Daoy (cell line): ENCODE results near the gene WSB2. TPM values are rescaled to one million over a fixed set of nuclear protein-coding genes. Genes with fewer than 3 reads are reported as not detected.
"Not testable (repeated sequence)": the region's sequence is repeated elsewhere in the genome, so short reads cannot be mapped to it uniquely, and the experiment has no call there.

Source experiments
- DNase-seq: peaks from one replicate; pipeline ENCODE4 v3.0.0-alpha.2; 2015; ENCODE audit warnings: low read depth
- total RNA-seq: library from RNA; depleted of rRNA; stranded (reverse); fragments of >200 nt; shearing (Covaris generic); gene quantifications from 2 replicates; pipeline ENCODE4 v1.2.3, GENCODE V29; 2014; rRNA removed

Gene WSB2
- 103 and 111 TPM in 2 replicates for total RNA-seq

DNA sequence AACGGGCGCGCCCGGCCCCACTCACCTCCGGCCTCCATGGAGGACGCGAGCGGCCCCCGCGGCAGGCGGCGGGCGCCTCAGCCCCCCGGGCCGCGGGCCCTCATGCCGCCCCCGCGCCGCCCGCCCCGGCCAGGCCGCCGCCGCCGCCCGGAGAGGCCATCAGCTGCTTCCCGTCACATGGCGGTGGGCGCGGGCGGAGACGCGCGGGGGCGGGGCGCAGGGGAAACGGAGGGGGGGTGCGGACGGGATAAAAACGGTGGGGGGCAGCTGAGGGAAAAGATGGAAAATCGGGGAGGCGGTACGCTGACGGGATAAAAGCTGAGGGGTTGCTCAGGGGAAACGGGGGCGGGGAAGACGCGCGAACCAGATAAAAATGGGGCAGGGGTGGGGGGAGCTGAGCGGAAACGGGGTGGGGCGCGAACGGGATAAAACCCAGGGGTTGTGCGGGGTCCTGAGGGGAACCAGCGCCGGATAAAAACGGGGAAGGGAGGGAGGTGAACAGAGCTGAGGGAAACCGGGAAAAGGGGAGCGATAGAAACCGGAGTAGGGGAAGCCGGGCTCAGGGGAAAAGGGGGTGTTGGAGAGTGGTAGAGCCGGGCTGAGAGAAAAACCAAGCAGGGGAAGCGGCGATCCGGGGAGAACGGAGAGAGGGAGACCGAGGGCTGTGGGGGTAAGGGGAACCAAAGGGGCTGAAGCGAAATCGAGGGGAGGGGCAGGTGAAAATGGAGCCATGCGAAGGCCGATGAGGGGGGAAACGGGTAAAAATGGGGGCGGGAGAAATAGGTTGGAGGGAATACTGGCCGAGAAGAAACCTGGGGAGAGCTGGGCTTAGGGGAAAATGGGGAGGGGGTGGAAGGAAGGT, at the start of gene WSB2:
TSS of gene WSB2 (minus strand) at position 169 of the 862 bp plus-strand sequence. CDS start at position 38, 131 bp downstream.
- DNase-seq: peak; percentile 84

GRCh38 chr12:118109088-118109487, 48.1 kb upstream of the WSB2 start:
- no peak for DNase-seq

DNA sequence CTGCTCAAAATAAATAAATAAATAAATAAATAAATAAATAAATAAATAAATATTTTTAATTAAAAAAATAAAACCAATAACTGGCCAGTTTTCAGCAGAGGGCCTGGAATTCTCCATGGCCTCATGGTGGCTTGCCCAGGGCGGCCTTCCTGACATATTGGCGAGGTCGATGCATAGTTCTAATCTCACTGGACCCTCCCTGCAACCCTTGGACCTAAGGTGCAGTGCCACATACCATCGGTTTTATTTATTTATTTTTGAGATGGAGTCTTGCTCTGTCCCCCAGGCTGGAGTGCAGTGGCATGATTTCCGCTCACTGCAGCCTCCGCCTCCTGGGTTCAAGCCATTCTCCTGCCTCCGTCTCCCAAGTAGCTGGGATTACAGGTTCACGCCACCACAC, 46.7 kb upstream of the WSB2 start:
- no peak for DNase-seq

GRCh38 chr12:118107011-118107410, 46.0 kb upstream of the WSB2 start:
- no peak for DNase-seq

GRCh38 chr12:118103601-118104382, 42.8 kb upstream of the WSB2 start, which contains the start of gene VSIG10:
Gene VSIG10, minus strand, starts transcription at chr12:118104011. Its CDS starts 340 bp downstream, at chr12:118103671.
- peak; percentile 80 for DNase-seq

GRCh38 chr12:118103201-118103600, 42.2 kb upstream of the WSB2 start:
- peak; percentile 27 for DNase-seq

DNA sequence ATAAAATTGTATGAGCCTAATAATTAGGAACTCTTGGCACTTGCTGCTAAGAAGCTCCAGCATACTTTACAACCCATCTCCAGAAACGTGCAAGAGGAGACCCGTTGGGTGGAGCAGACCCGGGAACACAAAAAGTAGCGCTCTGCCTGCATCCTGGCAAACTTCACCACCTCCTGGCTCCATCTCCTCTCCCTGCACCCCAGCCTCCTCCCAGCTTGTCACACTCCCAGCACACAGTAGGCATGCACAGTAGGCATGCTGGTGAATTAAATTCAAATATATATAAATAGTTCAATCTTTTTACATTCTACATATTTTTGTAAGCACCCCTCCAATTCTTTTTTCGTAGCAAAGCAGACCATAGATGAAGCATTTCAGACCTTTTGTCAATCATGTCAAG, 41.6 kb upstream of the WSB2 start:
- DNase-seq: no peak

- DNase-seq: peak; percentile 48
Measured at GRCh38 chr12:118102070-118102469, 41.1 kb upstream of the WSB2 start.

DNA sequence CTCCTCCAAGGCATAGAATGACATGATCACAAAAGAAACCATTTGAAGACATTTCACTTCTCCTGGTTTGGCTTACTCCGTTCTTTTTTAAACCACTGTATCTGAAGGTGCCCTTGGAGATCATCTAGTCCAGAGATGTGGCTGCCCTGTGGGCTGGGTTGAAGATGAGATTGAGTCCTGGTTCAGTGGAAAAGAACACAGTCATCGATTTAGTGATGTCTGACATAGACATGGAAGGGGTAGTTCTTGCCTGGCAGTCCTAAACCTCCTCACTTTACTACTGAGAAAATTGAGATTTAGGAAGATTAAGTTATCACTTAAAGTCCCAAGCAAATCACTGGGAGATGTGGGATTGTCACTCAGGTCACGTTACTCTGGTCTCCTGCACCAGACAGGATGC, 40.1 kb upstream of the WSB2 start:
- DNase-seq: no peak

DNA sequence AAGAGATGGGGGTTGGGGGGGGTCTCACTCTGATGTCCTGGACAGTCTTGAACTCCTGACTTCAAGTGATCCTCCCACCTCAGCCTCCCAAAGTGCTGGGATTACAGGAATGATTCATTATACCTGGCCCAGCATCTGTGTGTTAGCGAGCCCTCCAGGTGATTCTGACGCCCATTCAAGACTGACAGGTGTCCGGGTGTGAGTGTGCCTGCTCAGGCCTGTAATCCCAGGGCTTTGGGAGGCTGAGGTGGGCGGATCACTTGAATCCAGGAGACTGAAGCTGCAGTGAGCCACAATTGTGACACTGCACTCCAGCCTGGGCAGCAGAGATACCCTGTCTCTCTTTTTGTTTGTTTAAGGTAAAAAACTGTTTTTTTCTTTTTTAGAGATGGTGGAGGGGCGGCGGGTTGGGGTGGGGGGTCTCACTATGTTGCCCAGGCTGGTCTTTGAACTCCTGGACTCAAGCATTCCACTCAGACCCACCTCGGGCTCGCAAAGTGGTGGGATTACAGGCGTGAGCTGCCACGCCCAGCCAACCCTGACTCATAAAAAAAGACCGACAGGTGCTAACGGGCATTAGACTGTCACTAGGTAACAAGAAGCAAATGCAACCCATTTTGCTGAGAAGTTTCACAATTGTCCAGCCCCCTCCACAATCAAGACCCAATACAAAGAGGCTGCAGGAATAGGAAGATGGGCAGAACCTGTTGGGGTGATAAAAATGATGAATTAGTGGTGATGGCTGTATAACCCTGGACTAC, 38.1 kb upstream of the WSB2 start:
- no peak for DNase-seq

DNA sequence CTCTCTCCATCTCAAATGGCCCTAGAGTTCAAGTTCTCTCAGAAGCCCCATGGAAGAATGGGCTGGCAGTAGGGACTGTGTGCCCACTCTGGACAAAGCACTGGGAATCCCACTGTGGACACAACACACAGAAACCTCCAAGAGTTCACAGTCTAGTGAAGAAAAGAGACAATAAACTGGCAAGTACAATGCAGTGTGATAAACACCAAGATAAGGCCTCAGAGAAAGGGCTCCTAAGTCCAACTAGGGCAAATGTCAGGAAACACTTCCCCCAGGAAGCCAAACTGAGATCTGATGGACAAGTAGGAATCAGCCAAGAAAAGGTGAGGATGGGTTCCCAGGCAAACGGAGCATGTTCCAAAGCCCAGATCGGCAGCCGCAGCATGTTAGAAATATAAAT, 37.4 kb upstream of the WSB2 start:
- no peak for DNase-seq

DNA sequence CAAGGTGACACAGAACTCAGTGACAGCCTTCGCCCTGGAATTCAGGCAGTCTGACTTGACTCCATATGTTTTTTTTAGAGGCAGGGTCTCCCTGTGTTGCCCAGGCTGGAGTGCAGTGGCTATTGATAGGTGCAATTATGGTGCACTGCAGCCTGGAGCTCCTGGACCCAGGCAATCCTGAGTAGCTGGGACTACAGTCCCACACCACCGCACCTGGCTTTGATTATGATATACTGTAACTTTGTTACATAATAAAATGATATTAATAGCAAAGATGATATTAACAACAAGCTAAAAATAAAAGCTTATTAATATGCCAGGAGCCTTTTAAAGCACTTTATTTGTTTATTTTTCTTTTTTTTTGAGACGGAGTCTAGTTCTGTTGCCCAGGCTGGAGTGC, 33.1 kb upstream of the WSB2 start:
- no peak for DNase-seq

DNA sequence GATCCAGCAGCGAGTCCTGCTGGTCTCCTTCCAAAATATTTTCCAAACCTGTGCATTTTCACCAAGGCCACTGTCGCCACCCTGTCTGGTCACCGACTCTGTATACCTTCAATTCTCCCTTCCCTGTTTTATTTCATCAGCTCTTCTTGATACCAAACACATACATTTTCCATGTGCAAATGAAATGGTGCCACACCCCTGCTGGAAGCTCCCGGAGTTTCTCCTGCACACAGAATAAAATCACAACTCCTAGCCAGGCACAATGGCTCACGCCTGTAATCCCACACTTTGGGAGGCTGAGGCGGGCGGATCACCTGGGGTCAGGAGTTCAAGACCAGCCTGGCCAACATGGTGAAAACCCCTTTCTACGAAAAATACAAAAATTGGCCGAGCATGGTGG, 28.8 kb upstream of the WSB2 start:
- no peak for DNase-seq

DNA sequence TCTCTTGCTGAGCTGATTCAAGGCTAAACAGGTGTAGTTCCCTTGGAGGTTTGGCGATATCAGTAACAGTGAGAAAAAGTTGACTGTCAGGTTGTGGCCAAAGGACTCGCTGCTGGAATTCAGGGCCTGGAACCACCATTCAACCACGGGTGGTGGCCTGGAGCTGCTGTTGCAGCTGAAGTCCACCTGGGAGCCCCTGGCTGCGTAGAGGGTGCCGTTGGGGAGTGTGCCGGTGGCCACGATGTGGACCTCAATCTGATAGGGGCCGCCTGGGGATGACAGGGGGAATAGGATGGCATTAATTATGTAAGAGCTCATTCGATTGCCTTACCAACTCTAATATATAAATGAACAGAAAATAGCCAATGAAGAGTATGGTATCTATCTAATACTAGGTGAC, 21.2 kb upstream of the WSB2 start:
- no peak for DNase-seq

DNA sequence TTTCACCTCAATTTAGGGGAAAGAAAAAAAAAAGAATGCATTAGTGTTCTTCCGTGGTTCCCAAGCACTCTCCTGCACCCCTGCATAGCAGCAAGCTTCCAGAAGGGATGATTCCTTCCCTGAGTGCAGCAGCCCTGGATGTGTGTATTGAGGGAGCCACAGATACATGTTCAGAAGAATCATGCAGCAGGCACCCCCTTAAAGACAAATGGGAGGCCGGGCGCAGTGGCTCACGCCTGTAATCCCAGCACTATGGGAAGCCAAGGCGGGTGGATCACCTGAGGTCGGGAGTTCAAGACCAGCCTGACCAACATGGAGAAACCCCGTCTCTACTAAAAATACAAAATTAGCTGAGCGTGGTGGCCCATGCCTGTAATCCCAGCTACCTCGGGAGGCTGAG, 20.5 kb upstream of the WSB2 start:
- not testable (repeated sequence) for DNase-seq

DNA sequence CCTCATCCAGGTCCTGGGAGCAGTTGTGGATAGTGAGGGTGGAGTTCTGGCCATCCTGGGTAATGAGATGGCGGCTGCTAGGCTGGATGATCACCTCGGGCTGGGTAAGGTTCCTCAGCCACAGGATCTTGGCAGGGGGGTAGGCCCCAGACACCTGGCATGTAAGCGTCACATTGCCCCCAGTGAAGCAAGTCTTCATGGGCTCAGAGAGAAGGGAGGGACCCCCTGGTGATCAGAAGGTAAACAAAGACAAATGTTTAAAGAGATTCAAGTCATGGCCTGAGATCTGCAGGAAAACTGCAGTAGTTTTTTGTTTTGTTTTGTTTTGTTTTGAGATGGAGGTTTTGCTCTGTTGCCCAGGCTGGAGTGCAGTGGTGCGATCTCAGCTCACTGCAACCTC, 12.8 kb upstream of the WSB2 start:
- no peak for DNase-seq

GRCh38 chr12:118070650-118071049, 9.7 kb upstream of the WSB2 start:
- no peak for DNase-seq

DNA sequence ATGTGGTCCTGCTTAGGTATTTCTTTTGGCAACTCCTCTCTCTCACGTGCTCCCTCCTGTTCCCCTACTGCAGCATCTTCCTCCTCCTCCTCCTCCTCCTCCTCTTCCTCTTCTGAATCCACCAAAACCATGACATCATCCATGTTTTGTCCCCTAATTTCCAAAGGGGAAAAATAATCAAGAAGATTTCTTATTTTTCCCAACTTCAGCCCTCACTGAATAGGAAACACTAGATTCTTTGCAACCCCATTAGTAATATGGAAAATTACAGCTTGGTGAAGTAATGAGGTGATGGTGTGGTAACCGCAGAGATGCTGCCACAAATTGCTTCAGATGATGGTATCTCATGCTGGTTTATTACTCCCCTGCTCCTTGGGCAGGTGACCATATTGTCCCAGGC, 7.5 kb upstream of the WSB2 start:
- no peak for DNase-seq

GRCh38 chr12:118065380-118065779, 4.4 kb upstream of the WSB2 start:
- DNase-seq: no peak

- DNase-seq: no peak
Measured at GRCh38 chr12:118064608-118065007, 3.6 kb upstream of the WSB2 start.

DNA sequence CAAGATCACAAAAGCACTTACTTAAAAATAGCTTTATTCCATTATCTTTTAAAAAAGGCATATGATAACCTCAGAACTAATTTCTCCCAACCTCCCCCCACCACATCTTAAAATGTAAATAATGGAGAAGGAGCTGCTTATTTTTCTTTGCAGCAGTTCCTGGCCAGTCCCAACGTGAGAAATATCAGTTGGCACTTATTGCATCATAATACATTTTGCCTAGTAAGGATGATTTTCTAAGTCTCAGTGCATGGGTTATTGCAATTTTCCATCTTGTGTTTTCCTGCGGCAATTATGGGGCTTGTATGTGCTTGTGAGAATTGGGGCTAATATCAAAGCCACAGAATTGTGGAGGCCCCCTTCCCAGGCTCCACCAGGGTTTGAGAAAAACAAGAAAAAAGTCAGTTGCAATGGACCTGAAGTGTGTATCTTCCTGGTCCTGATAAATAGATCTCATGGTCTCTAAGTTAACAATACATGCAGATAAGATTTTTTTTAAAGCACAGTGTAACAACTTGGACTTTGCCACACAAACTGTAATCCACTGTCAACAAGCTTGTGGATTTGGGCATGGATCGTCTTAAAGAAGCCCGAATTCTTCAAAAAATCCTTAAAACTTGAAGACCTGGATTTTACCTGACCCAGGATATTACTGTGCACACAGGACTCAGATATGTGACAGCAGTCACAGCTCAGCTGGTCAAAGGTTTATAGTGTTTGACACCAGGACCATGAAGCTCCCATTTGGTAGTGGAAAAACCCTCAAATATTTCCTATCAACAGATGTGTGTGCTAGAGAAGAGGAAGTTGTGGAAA, 2.8 kb upstream of the WSB2 start:
- DNase-seq: no peak
